Measurements from ENCODE around the gene PTPN3. TPM values are rescaled to one million over a fixed set of nuclear protein-coding genes. Genes with fewer than 3 reads are reported as not detected.
"Not testable (repeated sequence)": the region's sequence is repeated elsewhere in the genome, so short reads cannot be mapped to it uniquely, and the experiment has no call there.

PTPN3 gene
- total RNA-seq, 1 donor, result under 0.01 TPM

- H3K4me1 ChIP-seq (ENCODE audit: insufficient read depth, low read length), result no peaks in the 10 kb centered on the region
- H3K9me3 ChIP-seq (ENCODE audit: low read depth, low read length), result no peaks in the 10 kb centered on the region
- peaks cover 2% of the 10 kb centered on the region for H3K27me3 ChIP-seq (ENCODE audit: insufficient read depth, low read length)
- no peak overlapping the region for H3K4me3 ChIP-seq (ENCODE audit: low read length)
Observed at GRCh38 chr9:109391176-109391575, 106.9 kb downstream of the PTPN3 start.

- Histone ChIP-seq H3K27me3 (ENCODE audit: insufficient read depth, low read length) (no peaks in the 10 kb centered on the region), H3K9me3 (ENCODE audit: low read depth, low read length) (no peaks in the 10 kb centered on the region), H3K4me1 (ENCODE audit: insufficient read depth, low read length) (no peaks in the 10 kb centered on the region), H3K4me3 (ENCODE audit: low read length) (no peak overlapping the region)
Observed at GRCh38 chr9:109387856-109388255, 110.3 kb downstream of the PTPN3 start.

GRCh38 chr9:109387206-109387605, 110.9 kb downstream of the PTPN3 start:
- H3K4me1 ChIP-seq (ENCODE audit: insufficient read depth, low read length), result no peaks in the 10 kb centered on the region
- no peaks in the 10 kb centered on the region for H3K9me3 ChIP-seq (ENCODE audit: low read depth, low read length)
- no peaks in the 10 kb centered on the region for H3K27me3 ChIP-seq (ENCODE audit: insufficient read depth, low read length)
- H3K4me3 ChIP-seq (ENCODE audit: low read length), result no peak overlapping the region

- no peak overlapping the region for H3K4me3 ChIP-seq (ENCODE audit: low read length)
- H3K27me3 ChIP-seq (ENCODE audit: insufficient read depth, low read length), result no peaks in the 10 kb centered on the region
- H3K4me1 ChIP-seq (ENCODE audit: insufficient read depth, low read length), result no peaks in the 10 kb centered on the region
- no peaks in the 10 kb centered on the region for H3K9me3 ChIP-seq (ENCODE audit: low read depth, low read length)
Observed at GRCh38 chr9:109385499-109385898, 112.6 kb downstream of the PTPN3 start.

- no peaks in the 10 kb centered on the region for H3K9me3 ChIP-seq (ENCODE audit: low read depth, low read length)
- H3K4me1 ChIP-seq (ENCODE audit: insufficient read depth, low read length), result no peaks in the 10 kb centered on the region
- no peak overlapping the region for H3K4me3 ChIP-seq (ENCODE audit: low read length)
- no peaks in the 10 kb centered on the region for H3K27me3 ChIP-seq (ENCODE audit: insufficient read depth, low read length)
Observed at GRCh38 chr9:109383947-109384346, 114.2 kb downstream of the PTPN3 start.

GRCh38 chr9:109383356-109383755, 114.8 kb downstream of the PTPN3 start:
- Histone ChIP-seq H3K27me3 (ENCODE audit: insufficient read depth, low read length) (no peaks in the 10 kb centered on the region), H3K4me3 (ENCODE audit: low read length) (no peak overlapping the region), H3K9me3 (ENCODE audit: low read depth, low read length) (no peaks in the 10 kb centered on the region), H3K4me1 (ENCODE audit: insufficient read depth, low read length) (no peaks in the 10 kb centered on the region)

GRCh38 chr9:109382585-109382984, 115.5 kb downstream of the PTPN3 start:
- Histone ChIP-seq H3K9me3 (ENCODE audit: low read depth, low read length) (no peaks in the 10 kb centered on the region), H3K4me3 (ENCODE audit: low read length) (no peak overlapping the region), H3K27me3 (ENCODE audit: insufficient read depth, low read length) (no peaks in the 10 kb centered on the region), H3K4me1 (ENCODE audit: insufficient read depth, low read length) (no peaks in the 10 kb centered on the region)

GRCh38 chr9:109382182-109382581, 115.9 kb downstream of the PTPN3 start:
- no peaks in the 10 kb centered on the region for H3K9me3 ChIP-seq (ENCODE audit: low read depth, low read length)
- no peaks in the 10 kb centered on the region for H3K27me3 ChIP-seq (ENCODE audit: insufficient read depth, low read length)
- no peak overlapping the region for H3K4me3 ChIP-seq (ENCODE audit: low read length)
- H3K4me1 ChIP-seq (ENCODE audit: insufficient read depth, low read length), result no peaks in the 10 kb centered on the region

GRCh38 chr9:109381011-109381729, 116.9 kb downstream of the PTPN3 start:
- no peaks in the 10 kb centered on the region for H3K9me3 ChIP-seq (ENCODE audit: low read depth, low read length)
- H3K27me3 ChIP-seq (ENCODE audit: insufficient read depth, low read length), result no peaks in the 10 kb centered on the region
- H3K4me1 ChIP-seq (ENCODE audit: insufficient read depth, low read length), result no peaks in the 10 kb centered on the region
- H3K4me3 ChIP-seq (ENCODE audit: low read length), result no peak overlapping the region

GRCh38 chr9:109379513-109379912, 118.6 kb downstream of the PTPN3 start:
- Histone ChIP-seq H3K4me1 (ENCODE audit: insufficient read depth, low read length) (no peaks in the 10 kb centered on the region), H3K9me3 (ENCODE audit: low read depth, low read length) (no peaks in the 10 kb centered on the region), H3K4me3 (ENCODE audit: low read length) (no peak overlapping the region), H3K27me3 (ENCODE audit: insufficient read depth, low read length) (no peaks in the 10 kb centered on the region)

GRCh38 chr9:109378316-109378715, 119.8 kb downstream of the PTPN3 start:
- no peaks in the 10 kb centered on the region for H3K9me3 ChIP-seq (ENCODE audit: low read depth, low read length)
- H3K4me3 ChIP-seq (ENCODE audit: low read length), result no peak overlapping the region
- no peaks in the 10 kb centered on the region for H3K27me3 ChIP-seq (ENCODE audit: insufficient read depth, low read length)
- H3K4me1 ChIP-seq (ENCODE audit: insufficient read depth, low read length), result no peaks in the 10 kb centered on the region

- no peaks in the 10 kb centered on the region for H3K27me3 ChIP-seq (ENCODE audit: insufficient read depth, low read length)
- H3K9me3 ChIP-seq (ENCODE audit: low read depth, low read length), result no peaks in the 10 kb centered on the region
- H3K4me3 ChIP-seq (ENCODE audit: low read length), result no peak overlapping the region
- no peaks in the 10 kb centered on the region for H3K4me1 ChIP-seq (ENCODE audit: insufficient read depth, low read length)
Observed at GRCh38 chr9:109372246-109372645, 125.9 kb downstream of the PTPN3 start.

- no peaks in the 10 kb centered on the region for H3K9me3 ChIP-seq (ENCODE audit: low read depth, low read length)
- no peak overlapping the region for H3K4me3 ChIP-seq (ENCODE audit: low read length)
- H3K27me3 ChIP-seq (ENCODE audit: insufficient read depth, low read length), result no peaks in the 10 kb centered on the region
- no peaks in the 10 kb centered on the region for H3K4me1 ChIP-seq (ENCODE audit: insufficient read depth, low read length)
Observed at GRCh38 chr9:109371374-109371773, 126.7 kb downstream of the PTPN3 start.

GRCh38 chr9:109369285-109369684, 128.8 kb downstream of the PTPN3 start:
- Histone ChIP-seq H3K27me3 (ENCODE audit: insufficient read depth, low read length) (no peaks in the 10 kb centered on the region), H3K4me1 (ENCODE audit: insufficient read depth, low read length) (no peaks in the 10 kb centered on the region), H3K9me3 (ENCODE audit: low read depth, low read length) (no peaks in the 10 kb centered on the region), H3K4me3 (ENCODE audit: low read length) (no peak overlapping the region)

- Histone ChIP-seq H3K4me3 (ENCODE audit: low read length) (no peak overlapping the region), H3K4me1 (ENCODE audit: insufficient read depth, low read length) (no peaks in the 10 kb centered on the region), H3K27me3 (ENCODE audit: insufficient read depth, low read length) (no peaks in the 10 kb centered on the region), H3K9me3 (ENCODE audit: low read depth, low read length) (no peaks in the 10 kb centered on the region)
Observed at GRCh38 chr9:109360771-109361170, 137.3 kb downstream of the PTPN3 start.

GRCh38 chr9:109358968-109359603, 139.0 kb downstream of the PTPN3 start:
- H3K9me3 ChIP-seq (ENCODE audit: low read depth, low read length); H3K27me3 ChIP-seq (ENCODE audit: insufficient read depth, low read length); H3K4me1 ChIP-seq (ENCODE audit: insufficient read depth, low read length); H3K4me3 ChIP-seq (ENCODE audit: low read length): not testable (repeated sequence)
